RWPE2 (cell line): Measurements from ENCODE around the gene IPO9.

Experiments
- ATAC-seq: fragments of 200-7000 bp; cut with Tn5 transposase; 3 replicates; pipeline ENCODE4 v1.9.1; 2021; ENCODE audit warnings: low read depth
- DNase-seq: peaks from one replicate; pipeline ENCODE4 v3.0.0-alpha.2; 2020; ENCODE audit warnings: low spot score
- H3K27ac ChIP-seq: fragments of 450-650 bp; 2 replicates; pipeline ENCODE4 v1.5.1; 2017; ENCODE audit warnings: mild to moderate bottlenecking; ENCODE audit not compliant: poor library complexity, severe bottlenecking
- H3K27me3 ChIP-seq: fragments of 250-450 bp; sonication (Bioruptor Pico); 2 replicates; pipeline ENCODE4 v1.5.1; 2021; ENCODE audit warnings: mild to moderate bottlenecking, moderate library complexity; ENCODE audit not compliant: insufficient read depth, poor library complexity, severe bottlenecking
- H3K36me3 ChIP-seq: fragments of 250-450 bp; sonication (Bioruptor Pico); 2 replicates; pipeline ENCODE4 v1.5.1; 2020; ENCODE audit warnings: low read depth, mild to moderate bottlenecking, moderate library complexity
- H3K4me1 ChIP-seq: fragments of 250-450 bp; sonication (Bioruptor Pico); 2 replicates; pipeline ENCODE4 v1.5.1; 2021; ENCODE audit warnings: mild to moderate bottlenecking, moderate library complexity; ENCODE audit not compliant: insufficient read depth, poor library complexity, severe bottlenecking
- H3K4me3 ChIP-seq: fragments of 250-450 bp; sonication (Bioruptor Pico); 2 replicates; pipeline ENCODE4 v1.5.1; 2021; ENCODE audit warnings: mild to moderate bottlenecking, moderate library complexity; ENCODE audit not compliant: severe bottlenecking
- H3K9me3 ChIP-seq: fragments of 250-450 bp; sonication (Bioruptor Pico); 2 replicates; pipeline ENCODE4 v1.5.1; 2021; ENCODE audit warnings: mild to moderate bottlenecking, moderate library complexity; ENCODE audit not compliant: severe bottlenecking
- TF ChIP-seq, protein P1 (sequence below): fragments of 450-650 bp; IDR thresholded peaks from one replicate; pipeline ENCODE4 v1.5.1; 2017; ENCODE audit warnings: mild to moderate bottlenecking, moderate library complexity; ENCODE audit not compliant: poor library complexity, severe bottlenecking

Gene IPO9

DNA sequence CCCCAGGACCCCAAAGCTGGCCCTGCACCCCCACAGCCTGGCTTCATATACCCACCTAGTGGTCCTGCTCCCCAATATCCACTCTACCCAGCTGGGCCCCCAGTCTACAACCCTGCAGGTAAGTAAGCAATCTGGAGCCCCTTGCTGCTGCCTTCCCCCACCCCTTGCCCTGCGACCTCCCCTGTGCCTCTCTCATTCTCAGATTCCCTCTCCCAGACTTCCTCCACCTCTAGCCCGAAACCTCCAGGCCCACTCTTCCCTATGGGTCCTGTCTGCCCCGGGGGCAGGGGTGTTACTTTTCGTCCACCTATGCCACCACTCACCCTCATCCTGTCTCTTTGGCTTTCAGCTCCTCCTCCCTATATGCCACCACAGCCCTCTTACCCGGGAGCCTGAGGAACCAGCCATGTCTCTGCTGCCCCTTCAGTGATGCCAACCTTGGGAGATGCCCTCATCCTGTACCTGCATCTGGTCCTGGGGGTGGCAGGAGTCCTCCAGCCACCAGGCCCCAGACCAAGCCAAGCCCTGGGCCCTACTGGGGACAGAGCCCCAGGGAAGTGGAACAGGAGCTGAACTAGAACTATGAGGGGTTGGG, 62.6 kb downstream of the IPO9 start:
- no peak for DNase-seq
- Histone ChIP-seq H3K36me3 (no peaks in the 10 kb centered on the region), H3K27me3 (no peaks in the 10 kb centered on the region), H3K9me3 (no peaks in the 10 kb centered on the region), H3K4me1 (no peaks in the 10 kb centered on the region), H3K27ac (no peak overlapping the region), H3K4me3 (no peak overlapping the region)
- ATAC-seq, result no peak
- TF ChIP-seq, protein P1, sequence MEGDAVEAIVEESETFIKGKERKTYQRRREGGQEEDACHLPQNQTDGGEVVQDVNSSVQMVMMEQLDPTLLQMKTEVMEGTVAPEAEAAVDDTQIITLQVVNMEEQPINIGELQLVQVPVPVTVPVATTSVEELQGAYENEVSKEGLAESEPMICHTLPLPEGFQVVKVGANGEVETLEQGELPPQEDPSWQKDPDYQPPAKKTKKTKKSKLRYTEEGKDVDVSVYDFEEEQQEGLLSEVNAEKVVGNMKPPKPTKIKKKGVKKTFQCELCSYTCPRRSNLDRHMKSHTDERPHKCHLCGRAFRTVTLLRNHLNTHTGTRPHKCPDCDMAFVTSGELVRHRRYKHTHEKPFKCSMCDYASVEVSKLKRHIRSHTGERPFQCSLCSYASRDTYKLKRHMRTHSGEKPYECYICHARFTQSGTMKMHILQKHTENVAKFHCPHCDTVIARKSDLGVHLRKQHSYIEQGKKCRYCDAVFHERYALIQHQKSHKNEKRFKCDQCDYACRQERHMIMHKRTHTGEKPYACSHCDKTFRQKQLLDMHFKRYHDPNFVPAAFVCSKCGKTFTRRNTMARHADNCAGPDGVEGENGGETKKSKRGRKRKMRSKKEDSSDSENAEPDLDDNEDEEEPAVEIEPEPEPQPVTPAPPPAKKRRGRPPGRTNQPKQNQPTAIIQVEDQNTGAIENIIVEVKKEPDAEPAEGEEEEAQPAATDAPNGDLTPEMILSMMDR, result no peak

DNA sequence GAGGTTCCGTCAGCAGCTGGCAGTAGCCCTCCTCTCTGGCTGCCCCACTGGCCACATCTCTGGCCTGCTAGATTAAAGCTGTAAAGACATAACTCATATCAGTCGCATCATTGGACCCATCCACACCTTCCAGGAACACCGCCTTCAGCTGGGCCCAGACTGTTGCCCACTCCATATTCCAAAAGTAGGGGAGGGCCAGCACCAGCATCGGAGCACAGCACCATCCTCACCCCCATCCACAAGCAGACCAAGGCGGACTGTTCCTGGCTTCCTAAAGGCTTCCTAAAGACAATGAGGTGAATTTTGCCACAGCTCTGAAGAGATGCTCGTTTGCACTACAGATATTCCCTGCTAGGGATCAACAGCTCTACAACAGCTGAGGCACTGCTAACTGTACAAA, 63.3 kb downstream of the IPO9 start:
- Histone ChIP-seq H3K4me3 (no peak overlapping the region), H3K27ac (no peak overlapping the region), H3K27me3 (no peaks in the 10 kb centered on the region), H3K4me1 (no peaks in the 10 kb centered on the region), H3K36me3 (no peaks in the 10 kb centered on the region), H3K9me3 (no peaks in the 10 kb centered on the region)
- TF ChIP-seq, protein P1, result no peak
- ATAC-seq, result no peak
- no peak for DNase-seq

DNA sequence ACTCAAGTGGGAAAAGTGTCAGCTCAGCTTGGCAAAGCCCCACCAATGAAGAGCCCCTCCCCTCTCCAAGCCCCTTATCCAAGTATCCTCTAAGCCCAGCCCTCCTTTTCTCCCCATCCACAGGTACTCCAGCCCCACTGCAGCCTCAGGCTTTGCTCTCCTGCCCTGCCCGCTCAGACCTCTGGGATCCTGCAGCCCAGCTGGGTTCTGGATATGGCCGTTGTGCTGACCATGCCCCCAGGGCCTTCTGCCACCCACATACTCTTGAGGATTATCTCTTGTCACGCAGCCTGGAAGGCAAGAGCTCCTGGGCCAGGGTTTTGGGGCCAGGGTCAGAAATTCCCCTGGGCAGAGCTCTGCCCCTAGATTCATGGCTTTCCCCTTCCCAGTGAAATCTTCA, 64.5 kb downstream of the IPO9 start:
- Histone ChIP-seq H3K4me1 (no peaks in the 10 kb centered on the region), H3K27ac (no peak overlapping the region), H3K9me3 (no peaks in the 10 kb centered on the region), H3K4me3 (no peak overlapping the region), H3K36me3 (no peaks in the 10 kb centered on the region), H3K27me3 (no peaks in the 10 kb centered on the region)
- ATAC-seq, result no peak
- no peak for DNase-seq
- TF ChIP-seq, protein P1, result no peak

DNA sequence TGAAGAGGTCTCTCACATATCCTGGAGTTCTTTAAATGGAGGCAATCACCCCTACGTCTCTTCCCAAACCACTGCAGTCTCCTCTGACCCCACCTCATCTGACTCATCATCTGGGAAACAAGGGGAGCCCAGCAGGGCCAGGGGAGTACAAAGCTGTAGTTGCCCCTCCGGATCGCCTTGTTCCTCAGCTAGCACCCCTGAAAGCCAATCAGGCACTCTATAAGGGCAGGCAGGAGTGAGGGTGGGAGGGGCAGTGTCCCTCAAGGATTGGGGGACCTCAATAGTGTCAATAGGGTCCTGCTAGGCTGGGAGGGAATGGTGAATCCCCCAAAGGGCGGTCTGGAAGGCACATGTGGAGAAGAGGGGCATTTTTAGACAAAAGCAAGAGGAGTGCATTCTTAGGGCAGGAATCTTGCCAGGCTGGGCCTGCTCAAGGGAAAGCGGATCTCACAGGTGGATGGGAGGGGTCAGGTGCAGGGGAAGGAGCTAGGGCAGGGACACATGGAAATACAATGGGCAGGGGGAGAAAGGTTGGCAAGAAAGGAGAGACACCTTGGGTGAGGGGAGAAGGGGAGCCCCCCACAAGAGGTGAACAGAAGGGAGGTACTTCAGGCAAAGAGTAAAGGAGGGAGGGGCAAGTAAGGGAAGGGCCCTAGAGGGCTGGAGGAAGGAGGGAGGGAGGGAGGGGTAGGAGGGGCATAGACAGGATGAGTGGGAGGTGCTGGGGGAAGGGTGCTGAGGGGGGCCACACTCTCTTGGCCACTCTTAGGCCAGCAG, 65.6 kb downstream of the IPO9 start:
- TF ChIP-seq, protein P1, result no peak
- H3K27me3 ChIP-seq, result no peaks in the 10 kb centered on the region
- H3K36me3 ChIP-seq, result no peaks in the 10 kb centered on the region
- H3K9me3 ChIP-seq, result no peaks in the 10 kb centered on the region
- DNase-seq, result no peak
- no peak overlapping the region for H3K4me3 ChIP-seq
- ATAC-seq, result no peak
- H3K4me1 ChIP-seq, result no peaks in the 10 kb centered on the region
- no peak overlapping the region for H3K27ac ChIP-seq

DNA sequence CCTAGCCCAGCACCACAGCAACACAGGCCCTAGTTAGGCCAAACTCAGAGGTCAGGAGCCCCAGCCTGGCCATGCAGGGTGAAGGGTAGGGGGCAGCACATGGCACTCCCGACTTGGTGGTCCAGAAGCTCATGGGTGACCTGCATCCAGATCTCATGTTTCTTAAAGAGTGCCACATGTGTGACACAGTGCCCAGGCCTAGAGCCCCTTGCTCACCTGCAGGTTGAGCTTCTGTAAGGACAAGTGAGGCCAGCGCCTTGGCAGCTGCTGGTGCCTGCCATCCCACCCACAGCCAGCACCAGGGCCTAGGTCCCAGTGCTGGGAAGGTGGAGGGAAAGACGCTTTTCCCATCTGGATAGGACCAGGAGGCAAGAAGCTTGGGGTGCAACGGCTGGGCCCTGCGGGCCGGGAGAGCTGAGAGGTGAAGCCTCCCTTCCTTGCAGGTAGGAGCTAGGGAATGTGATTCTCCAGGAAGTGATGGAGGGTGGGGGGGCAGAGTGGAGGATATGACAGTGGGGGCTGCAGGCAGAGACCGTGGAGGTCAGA, 66.2 kb downstream of the IPO9 start:
- H3K27me3 ChIP-seq, result no peaks in the 10 kb centered on the region
- ATAC-seq (no peak), DNase-seq (no peak)
- no peaks in the 10 kb centered on the region for H3K9me3 ChIP-seq
- no peak overlapping the region for H3K4me3 ChIP-seq
- H3K36me3 ChIP-seq, result no peaks in the 10 kb centered on the region
- no peaks in the 10 kb centered on the region for H3K4me1 ChIP-seq
- TF ChIP-seq, protein P1, result no peak
- no peak overlapping the region for H3K27ac ChIP-seq
